ENCODE data around the gene IL27RA.

Gene IL27RA

GRCh38 chr19:14089662-14090508 is 58.3 kb downstream of the IL27RA start:
- no peak for FAIRE-seq

GRCh38 chr19:14090509-14091080 is 59.0 kb downstream of the IL27RA start, which contains the start of gene SAMD1:
SAMD1 (minus strand) TSS chr19:14090751.
- FAIRE-seq: no peak

GRCh38 chr19:14091081-14091812 is 59.7 kb downstream of the IL27RA start:
- FAIRE-seq: no peak

- no peak for FAIRE-seq
Observed at GRCh38 chr19:14091813-14092462, 60.4 kb downstream of the IL27RA start.

GRCh38 chr19:14093117-14093823 is 61.7 kb downstream of the IL27RA start:
- FAIRE-seq: no peak

- FAIRE-seq: no peak
Observed at GRCh38 chr19:14094854-14095253, 63.3 kb downstream of the IL27RA start.

GRCh38 chr19:14096272-14096992 is 64.9 kb downstream of the IL27RA start:
- no peak for FAIRE-seq

- FAIRE-seq: no peak
Observed at GRCh38 chr19:14097532-14098151, 66.1 kb downstream of the IL27RA start.

GRCh38 chr19:14101003-14101545 is 69.5 kb downstream of the IL27RA start:
- no peak for FAIRE-seq

GRCh38 chr19:14102102-14102696 is 70.6 kb downstream of the IL27RA start:
- no peak for FAIRE-seq

GRCh38 chr19:14102756-14103155 is 71.2 kb downstream of the IL27RA start:
- FAIRE-seq: no peak

Measured in A204.1 (cell line).